Spleen (tissue), 11 donors: ENCODE measurements around the gene PYROXD2. TPM values are rescaled to one million over a fixed set of nuclear protein-coding genes. Genes with fewer than 3 reads are reported as not detected.

ENCODE experiments used
- DNase-seq: peaks from one replicate; pipeline ENCODE4 v3.0.0-alpha.2; 2020
- H3K27ac ChIP-seq, 8 donors: fragments of 200-600 bp; sonication (generic) in 7 of 8; 1 replicate in 4 of 8; 2 replicates in 4 of 8; pipeline versions ENCODE4 v1.5.0 to v1.8.0; 2016 to 2021; ENCODE audit warnings: inconsistent platforms in 4 of 8, mild to moderate bottlenecking in 4 of 8, moderate library complexity in 1 of 8
- H3K27me3 ChIP-seq, 7 donors: fragments of 200-600 bp; sonication (generic) in 6 of 7; replicated peaks in 1 of 7; 1 replicate in 4 of 7; 2 replicates in 3 of 7; pipeline versions ENCODE4 v1.5.0 to v1.8.0; 2016 to 2021; ENCODE audit warnings: inconsistent platforms in 3 of 7, mild to moderate bottlenecking in 1 of 7
- H3K36me3 ChIP-seq, 6 donors: fragments of 200-600 bp; sonication (generic) in 5 of 6; 1 replicate in 4 of 6; 2 replicates in 2 of 6; pipeline versions ENCODE4 v1.5.0 to v1.8.0; 2016 to 2021; ENCODE audit warnings: inconsistent platforms in 2 of 6
- H3K4me1 ChIP-seq, 6 donors: fragments of 200-600 bp; sonication (generic) in 5 of 6; 1 replicate in 3 of 6; 2 replicates in 3 of 6; pipeline versions ENCODE4 v1.5.0 to v1.8.0; 2016 to 2021; ENCODE audit warnings: inconsistent platforms in 3 of 6
- H3K4me3 ChIP-seq, 8 donors: fragments of 200-600 bp; sonication (generic) in 7 of 8; 1 replicate in 4 of 8; 2 replicates in 4 of 8; pipeline versions ENCODE4 v1.5.0 to v1.8.0; 2016 to 2021; ENCODE audit warnings: inconsistent platforms in 4 of 8, mild to moderate bottlenecking in 4 of 8, moderate library complexity in 2 of 8
- H3K9me3 ChIP-seq, 8 donors: fragments of 200-600 bp; sonication (generic) in 7 of 8; 1 replicate in 4 of 8; 2 replicates in 4 of 8; pipeline versions ENCODE4 v1.5.0 to v1.8.0; 2016 to 2021; ENCODE audit warnings: inconsistent platforms in 4 of 8
- POLR2A ChIP-seq, 3 donors: fragments of 450-650 bp; IDR thresholded peaks; one replicate each; pipeline ENCODE4 v1.5.1; 2017; ENCODE audit warnings: antibody characterized with exemption in 3 of 3, mild to moderate bottlenecking in 1 of 3
- POLR2AphosphoS5 ChIP-seq, 3 donors: sonication (generic); formaldehyde crosslinking; IDR thresholded peaks; one replicate each; pipeline ENCODE4 v1.5.1; 2017; ENCODE audit warnings: antibody characterized with exemption in 3 of 3
- WGBS, 5 donors: extraction: QIAGEN DNeasy Blood & Tissue Kit in 3 of 5; methylation state at CpG; one replicate each; pipeline versions ENCODE4 v1.1.5 to v1.1.7; 2013 to 2018; 5-methylcytosine and 5-hydroxymethylcytosine counted together
- intact Hi-C: fragments of 100-400 bp; cut with DNase I; formaldehyde crosslinking; loops from one replicate; pipeline ENCODE4 v1.15.0; 2023; ENCODE audit warnings: low total_unique reads
- polyA plus RNA-seq, 3 donors: library from polyadenylated mRNA; stranded (reverse); fragments of 200-250 nt; gene quantifications; one replicate each; pipeline ENCODE4 v1.2.1, GENCODE V29; 2013
- total RNA-seq, 7 donors: library from RNA; depleted of rRNA in 3 of 7; stranded (reverse); fragments of >200 nt in 3 of 7; fragmentation: NEBNext Ultra II Directional in 4 of 7; extraction: Animal tissue kit (Norgen Biotek cat#: 25700) in 4 of 7; gene quantifications; one replicate each; pipeline versions ENCODE4 v1.1.0 to v1.2.1, GENCODE V29; 2016 to 2021
- TF ChIP-seq, protein P1 (sequence below), 11 experiments: fragments of 200-600 bp in 7 of 11; fragments of 450-650 bp in 4 of 11; sonication (generic) in 4 of 11; IDR thresholded peaks in 8 of 11; conservative IDR thresholded peaks in 3 of 11; 1 replicate in 7 of 11; 2 replicates in 4 of 11; pipeline versions ENCODE4 v1.4.0 to v1.8.0; 2016 to 2021; ENCODE audit warnings: antibody characterized with exemption in 11 of 11, inconsistent platforms in 4 of 11, mild to moderate bottlenecking in 1 of 11
- donor health status: healthy with polysubstance abuse.
- donor health status: DM: no; HTN: no; CAD: no; lungs with moderate emphysema.
- donor health status: DM: no; HTN: no; CAD: no.
- donor health status: Bipolar disorder and iron deficiency.
- donor health status: healthy.
- donor health status: DM: no; HTN: no; CAD: no.
- donor health status: DM: yes; HTN: yes; CAD: no.

PYROXD2 gene
- total and polyA plus RNA-seq, 10 donors = 4.7 to 26.0 (median 11.6) TPM

DNA sequence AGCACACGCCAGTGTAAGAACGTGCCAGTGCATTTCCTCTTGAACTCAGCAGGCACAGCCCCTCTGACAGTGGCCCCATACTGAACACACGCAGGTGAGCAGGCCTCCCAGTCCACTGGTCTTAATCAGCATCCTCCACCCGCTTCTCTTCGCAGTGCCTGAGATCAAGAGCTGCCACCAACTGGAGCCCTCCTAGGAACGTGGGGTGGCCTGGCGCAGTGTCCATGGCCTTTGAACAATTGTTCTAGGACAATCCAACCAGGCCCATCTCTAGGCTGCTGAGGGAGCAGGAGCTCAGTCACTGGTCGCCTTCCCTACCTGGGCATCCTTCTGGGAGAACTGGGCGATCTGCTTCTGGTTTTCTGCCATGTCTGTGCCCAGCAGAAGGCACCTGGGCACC, 15.2 kb downstream of the PYROXD2 start:
- no peak for DNase-seq
- WGBS, 5 donors = 90 to 95% (median 93%) methylated on average over 9 of the region's 9 CpGs
- Histone ChIP-seq H3K4me3 (no peak overlapping the region), H3K27ac (no peak overlapping the region), H3K4me1 (no peaks in the 10 kb centered on the region), H3K36me3 (peaks cover 0 to 34% (median 3%) of the 10 kb centered on the region in 6 donors), H3K9me3 (no peaks in the 10 kb centered on the region), H3K27me3 (no peaks in the 10 kb centered on the region)
- TF ChIP-seq, protein P1, sequence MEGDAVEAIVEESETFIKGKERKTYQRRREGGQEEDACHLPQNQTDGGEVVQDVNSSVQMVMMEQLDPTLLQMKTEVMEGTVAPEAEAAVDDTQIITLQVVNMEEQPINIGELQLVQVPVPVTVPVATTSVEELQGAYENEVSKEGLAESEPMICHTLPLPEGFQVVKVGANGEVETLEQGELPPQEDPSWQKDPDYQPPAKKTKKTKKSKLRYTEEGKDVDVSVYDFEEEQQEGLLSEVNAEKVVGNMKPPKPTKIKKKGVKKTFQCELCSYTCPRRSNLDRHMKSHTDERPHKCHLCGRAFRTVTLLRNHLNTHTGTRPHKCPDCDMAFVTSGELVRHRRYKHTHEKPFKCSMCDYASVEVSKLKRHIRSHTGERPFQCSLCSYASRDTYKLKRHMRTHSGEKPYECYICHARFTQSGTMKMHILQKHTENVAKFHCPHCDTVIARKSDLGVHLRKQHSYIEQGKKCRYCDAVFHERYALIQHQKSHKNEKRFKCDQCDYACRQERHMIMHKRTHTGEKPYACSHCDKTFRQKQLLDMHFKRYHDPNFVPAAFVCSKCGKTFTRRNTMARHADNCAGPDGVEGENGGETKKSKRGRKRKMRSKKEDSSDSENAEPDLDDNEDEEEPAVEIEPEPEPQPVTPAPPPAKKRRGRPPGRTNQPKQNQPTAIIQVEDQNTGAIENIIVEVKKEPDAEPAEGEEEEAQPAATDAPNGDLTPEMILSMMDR (IDR thresholded peaks at IDR 0.05 in 8 of 11, conservative IDR thresholded peaks at IDR 0.05 in 3 of 11) = no peak
- TF ChIP-seq POLR2A (IDR thresholded peaks at IDR 0.05) (no peak), POLR2AphosphoS5 (IDR thresholded peaks at IDR 0.05) (no peak)
- intact Hi-C loops = no loop called here

GRCh38 chr10:98397089-98397600, 17.8 kb downstream of the PYROXD2 start:
- TF ChIP-seq POLR2A (IDR thresholded peaks at IDR 0.05) (no peak), POLR2AphosphoS5 (IDR thresholded peaks at IDR 0.05) (no peak)
- TF ChIP-seq, protein P1 (IDR thresholded peaks at IDR 0.05 in 8 of 11, conservative IDR thresholded peaks at IDR 0.05 in 3 of 11) = no peak
- DNase-seq = no peak
- Histone ChIP-seq H3K27me3 (no peaks in the 10 kb centered on the region), H3K9me3 (no peaks in the 10 kb centered on the region), H3K4me1 (peaks cover 0 to 2% (median 0%) of the 10 kb centered on the region in 6 donors), H3K27ac (no peak overlapping the region), H3K36me3 (peaks cover 0 to 35% (median 3%) of the 10 kb centered on the region in 6 donors), H3K4me3 (no peak overlapping the region)
- intact Hi-C loops = no loop called here
- 88 to 100% (median 96%) methylated on average over 5 to 9 of the region's 9 CpGs for WGBS, 5 donors

GRCh38 chr10:98396096-98397063, 18.6 kb downstream of the PYROXD2 start:
- no peaks in the 10 kb centered on the region for H3K9me3 ChIP-seq
- TF ChIP-seq, protein P1 (IDR thresholded peaks at IDR 0.05 in 8 of 11, conservative IDR thresholded peaks at IDR 0.05 in 3 of 11) = no peak
- TF ChIP-seq POLR2AphosphoS5 (IDR thresholded peaks at IDR 0.05) (no peak), POLR2A (IDR thresholded peaks at IDR 0.05) (no peak)
- no peak overlapping the region for H3K4me3 ChIP-seq
- peaks cover 0 to 35% (median 3%) of the 10 kb centered on the region in 6 donors for H3K36me3 ChIP-seq
- H3K4me1 ChIP-seq = peaks cover 0 to 10% (median 2%) of the 10 kb centered on the region in 6 donors
- no peak for DNase-seq
- no peak overlapping the region for H3K27ac ChIP-seq
- WGBS, 5 donors = 87 to 93% (median 90%) methylated on average over 6 of the region's 6 CpGs
- intact Hi-C loops = no loop called here
- no peaks in the 10 kb centered on the region for H3K27me3 ChIP-seq
